Suprapubic skin (tissue), 3 donors: ENCODE results near the gene LRRFIP1.

Experiments
- CTCF ChIP-seq, 2 donors: fragments of 200-600 bp in 1 of 2; fragments of 450-650 bp in 1 of 2; sonication (generic) in 1 of 2; IDR thresholded peaks; one replicate each; pipeline ENCODE4 v1.5.1; 2016 to 2019; ENCODE audit warnings: antibody characterized with exemption in 2 of 2, mild to moderate bottlenecking in 1 of 2, moderate library complexity in 1 of 2
- EP300 ChIP-seq: sonication (generic); formaldehyde crosslinking; IDR thresholded peaks from one replicate; pipeline ENCODE4 v1.6.1; 2017; ENCODE audit warnings: antibody characterized with exemption
- POLR2A ChIP-seq, 2 donors: fragments of 450-650 bp; IDR thresholded peaks; one replicate each; pipeline ENCODE4 v1.6.1; 2017; ENCODE audit warnings: antibody characterized with exemption in 2 of 2, mild to moderate bottlenecking in 2 of 2, moderate library complexity in 2 of 2

DNA sequence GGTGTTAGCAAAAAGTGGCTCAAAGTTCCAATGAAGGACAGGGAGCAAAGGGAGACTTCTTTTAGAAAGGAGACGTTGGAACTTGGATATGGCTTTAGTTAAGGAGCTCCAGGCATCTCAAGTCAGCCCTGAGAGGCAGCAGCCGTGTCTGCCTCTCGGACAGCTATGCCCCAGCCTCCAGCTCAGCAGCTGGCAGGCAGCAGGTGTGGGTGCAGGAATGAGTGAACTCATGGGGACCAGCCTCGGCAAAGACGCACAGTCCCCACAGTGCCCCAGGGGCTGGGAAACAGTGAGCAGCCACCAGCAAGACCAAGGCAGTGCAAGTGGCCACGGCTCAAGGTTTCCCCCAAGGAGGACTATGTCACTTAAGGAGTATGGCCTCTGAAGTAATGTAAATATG, 1.6 kb upstream of the LRRFIP1 start:
- no peak for TF ChIP-seq POLR2A (IDR thresholded peaks at IDR 0.05)
- TF ChIP-seq EP300: no peak
- TF ChIP-seq CTCF (IDR thresholded peaks at IDR 0.05): no peak
